HG03342 (cell line): ENCODE results near the gene MPHOSPH9.

ENCODE experiments used
- ATAC-seq: cut with Tn5 transposase; IDR thresholded peaks from one replicate; pipeline ENCODE4 v1.9.1; 2021; ENCODE audit warnings: mild to moderate bottlenecking, moderate library complexity; ENCODE audit not compliant: unreplicated experiment

The MPHOSPH9 gene

DNA sequence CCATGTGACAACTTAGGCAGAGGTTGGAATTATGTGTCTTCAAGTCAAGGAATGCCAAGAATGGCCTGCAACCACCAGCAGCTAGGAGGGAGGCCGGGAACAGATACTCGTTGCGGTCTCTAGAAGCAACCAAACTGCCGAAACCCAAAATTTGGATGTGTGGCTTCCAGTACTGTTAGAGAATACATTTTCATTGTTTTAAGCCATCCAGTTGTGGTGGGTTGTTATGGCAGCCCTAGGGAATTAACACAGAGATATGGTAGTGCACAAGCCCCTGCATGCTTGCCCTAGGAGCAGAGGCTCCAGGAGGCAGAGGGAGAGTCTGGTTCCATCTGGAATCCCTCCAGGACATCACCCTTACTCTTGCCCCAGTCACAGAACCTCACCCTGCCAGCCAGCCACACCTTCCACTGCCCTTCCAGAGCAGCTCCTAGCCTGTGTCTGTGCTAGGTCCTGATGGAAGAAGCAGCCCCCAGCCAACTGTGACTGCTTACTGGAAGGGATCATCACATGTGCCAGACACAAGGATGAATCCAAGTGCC is 101.6 kb downstream of the MPHOSPH9 start:
- no peak for ATAC-seq

DNA sequence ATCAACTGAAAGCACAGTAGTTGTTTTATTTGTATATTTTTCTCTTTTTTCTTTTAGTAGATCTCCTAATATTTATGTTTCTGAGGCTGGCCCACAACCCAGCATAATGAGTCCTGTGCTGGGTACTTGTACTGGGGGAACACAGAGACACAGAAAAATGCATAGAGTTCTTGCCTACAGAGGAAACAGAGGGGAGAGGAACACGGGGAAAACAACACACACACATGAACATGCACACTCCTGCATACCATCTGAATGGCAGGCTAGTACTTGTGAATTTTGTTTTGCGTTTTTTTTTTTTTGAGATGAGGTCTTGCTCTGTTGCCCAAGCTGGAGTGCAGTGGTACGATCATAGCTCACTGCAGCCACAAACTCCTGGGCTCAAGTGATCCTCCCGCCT is 103.3 kb downstream of the MPHOSPH9 start:
- ATAC-seq: no peak

DNA sequence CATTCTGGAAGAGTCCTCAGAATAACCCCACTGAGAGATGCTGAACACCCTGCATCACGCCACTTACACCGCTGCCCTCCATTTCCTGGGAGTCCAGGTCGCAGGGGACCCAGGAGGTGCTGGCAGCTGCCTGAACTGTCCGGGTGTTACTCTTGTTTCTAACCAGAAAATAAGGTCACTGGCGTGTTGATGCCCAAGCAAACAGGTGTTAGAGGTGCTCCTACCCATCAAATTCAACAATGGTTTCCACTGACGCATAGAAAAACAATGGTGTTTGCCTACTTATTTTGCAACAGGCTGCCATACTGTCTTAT is 105.8 kb downstream of the MPHOSPH9 start:
- ATAC-seq: no peak

DNA sequence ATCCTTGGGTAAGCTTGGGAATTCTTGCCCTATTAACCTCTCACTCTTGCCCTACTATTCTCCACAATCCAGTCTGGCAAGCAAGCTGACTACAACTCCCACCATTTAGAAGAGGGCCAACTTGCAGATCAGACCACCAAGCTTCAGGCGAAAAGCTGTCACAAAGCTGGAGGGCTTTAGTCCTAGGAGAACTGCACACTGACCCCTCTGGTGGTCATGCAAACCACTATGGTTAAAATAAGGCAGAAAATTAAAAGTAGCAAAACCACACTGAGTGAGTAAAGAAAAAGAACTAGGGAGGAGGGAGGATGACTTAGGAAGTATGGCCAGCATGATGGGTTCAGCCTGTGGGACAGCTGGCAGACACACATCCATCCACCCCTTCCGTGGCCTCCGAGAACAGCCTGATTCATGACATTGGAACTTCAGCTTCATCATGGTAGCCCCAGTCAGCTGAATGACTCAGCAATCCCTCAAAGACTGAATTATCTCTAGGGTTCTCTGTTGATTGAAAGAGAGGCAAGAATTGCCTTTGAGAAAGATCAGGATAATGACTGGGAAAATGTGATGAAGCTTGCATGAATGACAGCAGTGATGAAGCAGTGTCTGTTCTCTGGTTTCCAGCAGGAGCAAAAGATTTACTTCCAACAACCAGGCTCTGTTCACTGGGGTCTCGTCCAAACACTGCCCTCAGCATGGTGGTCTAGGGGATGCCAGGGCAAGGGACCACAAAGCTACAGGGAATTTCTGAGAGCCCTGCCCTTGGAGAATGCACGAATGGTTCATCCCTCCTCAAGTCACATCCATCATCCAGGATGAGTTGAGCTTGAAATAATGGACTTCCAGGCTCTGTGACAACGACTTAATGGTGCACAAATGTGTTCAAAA is 106.4 kb downstream of the MPHOSPH9 start:
- no peak for ATAC-seq

DNA sequence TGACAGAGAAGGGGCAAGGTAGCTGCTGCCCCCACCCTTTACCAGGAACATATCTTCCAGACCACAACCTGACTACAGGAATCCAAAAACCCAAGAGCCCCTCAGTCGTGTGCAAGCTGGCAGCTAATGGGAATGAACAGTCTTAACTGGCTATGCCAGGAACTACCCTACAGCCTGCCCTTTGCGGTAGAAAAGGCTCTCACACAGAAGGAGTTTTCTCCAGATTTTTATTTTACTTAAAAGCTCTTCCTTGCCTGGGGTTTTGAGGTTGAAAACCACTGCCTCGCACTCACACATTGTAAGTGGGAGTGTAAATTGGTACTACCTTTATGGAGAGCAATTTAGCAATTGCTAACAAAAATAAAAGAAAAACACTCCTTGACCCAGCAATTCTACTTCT is 110.3 kb downstream of the MPHOSPH9 start:
- no peak for ATAC-seq

DNA sequence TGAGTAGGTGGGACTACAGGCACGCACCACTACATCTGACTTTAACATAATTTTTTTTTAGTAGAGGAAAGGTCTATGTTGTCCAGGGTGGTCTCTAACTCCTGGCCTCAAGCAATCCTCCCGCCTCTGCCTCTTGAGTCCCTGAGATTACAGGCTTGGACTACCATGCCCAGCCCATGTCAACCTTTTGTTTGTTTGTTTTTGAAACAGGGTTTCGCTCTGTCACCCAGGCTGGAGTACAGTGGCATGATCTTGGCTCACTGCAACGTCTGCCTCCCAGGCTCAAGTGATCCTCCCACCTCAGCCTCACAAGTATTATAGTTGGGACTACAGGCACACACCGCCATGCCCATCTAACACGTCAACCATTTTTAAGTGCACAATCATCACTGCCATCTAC is 111.3 kb downstream of the MPHOSPH9 start:
- ATAC-seq: no peak

DNA sequence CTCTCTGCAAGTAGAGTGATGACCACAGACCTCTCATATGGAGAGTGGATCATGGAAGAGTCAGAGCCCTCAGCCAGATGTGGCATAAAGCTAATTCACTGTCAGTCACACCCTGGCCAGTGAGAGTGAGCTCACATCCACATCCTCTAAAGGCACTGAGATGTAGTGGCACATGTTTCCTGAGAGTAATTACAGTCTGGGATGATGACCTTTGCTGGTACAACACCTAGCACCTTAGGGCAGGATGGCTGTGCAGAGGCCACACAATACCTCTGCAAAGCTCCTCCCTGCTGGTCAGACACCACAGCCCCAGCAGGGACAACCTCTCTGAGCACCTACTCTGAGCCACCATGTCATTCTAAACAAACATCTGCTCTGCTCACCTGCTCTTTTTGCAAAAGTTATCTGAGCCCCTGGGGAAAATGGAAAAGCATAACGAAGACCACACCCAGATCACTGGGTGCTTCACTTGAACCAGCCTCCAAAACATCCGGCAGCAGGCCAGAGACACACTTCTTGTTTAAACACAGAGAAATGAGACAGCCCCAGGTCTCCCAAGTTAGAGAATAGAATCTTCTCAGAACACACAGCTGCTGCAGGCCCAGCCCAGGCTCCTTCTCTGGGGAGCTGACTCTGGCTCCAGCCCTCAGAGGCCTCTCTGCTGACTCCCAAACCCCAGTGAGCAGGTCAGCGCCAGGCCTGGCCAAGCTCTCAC is 112.3 kb downstream of the MPHOSPH9 start:
- ATAC-seq: peak; percentile 39

DNA sequence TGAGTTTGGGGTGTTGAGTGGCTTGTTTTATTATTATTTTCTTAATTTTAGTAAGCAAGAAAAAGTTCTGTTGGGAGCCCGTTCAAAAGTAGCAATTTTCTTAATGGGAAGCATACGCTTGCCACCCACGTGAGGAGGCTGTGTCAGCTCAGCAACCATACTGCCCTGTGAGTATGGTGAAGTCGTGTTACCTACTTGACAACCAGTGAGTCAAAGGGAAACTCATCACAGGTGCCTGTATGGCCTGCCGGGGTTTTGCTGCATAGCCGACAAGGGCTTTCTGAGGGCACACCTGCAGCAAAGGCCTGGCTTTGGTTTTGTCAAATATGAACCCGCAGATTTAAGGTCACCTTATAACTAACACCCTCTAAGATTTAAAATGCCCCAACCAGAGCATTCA is 113.1 kb downstream of the MPHOSPH9 start:
- peak; percentile 76 for ATAC-seq

DNA sequence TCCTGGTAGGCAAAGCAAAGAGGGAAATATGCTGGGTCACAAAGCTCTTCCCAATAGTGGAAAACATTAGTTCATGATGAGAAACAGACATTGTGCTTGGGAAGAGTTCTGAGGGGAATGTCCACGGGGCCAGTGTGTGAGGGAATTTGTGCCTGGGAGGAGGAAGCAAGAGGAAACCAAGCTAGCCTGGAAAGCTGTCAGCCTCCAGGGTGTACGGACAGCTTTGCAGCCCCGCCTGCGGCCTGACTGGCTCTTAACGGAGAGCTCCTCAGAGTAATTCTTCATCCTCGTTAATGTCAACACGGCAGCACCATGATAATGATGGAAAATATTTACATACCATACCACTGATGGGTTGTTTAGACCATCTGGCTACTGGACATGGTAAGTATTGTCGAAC is 114.4 kb downstream of the MPHOSPH9 start:
- ATAC-seq: no peak

DNA sequence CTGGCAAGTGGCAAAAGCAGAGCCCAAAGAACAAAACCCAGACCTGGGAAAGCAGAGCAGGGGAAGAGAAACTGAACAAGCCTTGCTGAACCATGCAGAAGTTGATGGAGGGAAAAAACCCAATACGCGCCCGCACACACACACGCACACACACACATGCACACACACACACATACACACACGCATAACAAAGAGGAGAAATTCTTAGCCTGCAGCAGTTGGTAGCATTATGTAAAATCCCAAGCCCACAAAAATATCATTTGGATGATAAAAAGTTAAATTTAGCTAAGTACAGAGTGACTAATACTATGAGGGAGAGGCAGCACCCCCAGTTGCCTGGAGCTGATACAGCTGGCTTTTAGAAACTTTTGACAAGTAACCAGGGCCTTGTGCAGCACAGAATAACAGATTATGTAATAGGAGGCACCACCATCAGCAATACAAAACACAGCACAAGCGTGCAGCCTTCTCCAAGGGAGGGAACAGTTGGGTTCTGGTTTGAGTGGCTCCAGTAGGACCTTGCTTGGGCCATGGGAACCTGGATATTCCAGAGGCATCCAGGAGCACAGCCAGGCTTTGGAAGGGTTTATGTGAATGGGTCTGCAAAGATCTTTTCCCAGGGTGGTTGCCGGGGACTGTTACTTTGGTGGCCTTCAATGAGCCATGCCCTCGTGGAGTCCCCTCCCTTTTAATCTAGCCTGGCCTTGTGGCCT is 117.4 kb downstream of the MPHOSPH9 start:
- ATAC-seq: no peak

DNA sequence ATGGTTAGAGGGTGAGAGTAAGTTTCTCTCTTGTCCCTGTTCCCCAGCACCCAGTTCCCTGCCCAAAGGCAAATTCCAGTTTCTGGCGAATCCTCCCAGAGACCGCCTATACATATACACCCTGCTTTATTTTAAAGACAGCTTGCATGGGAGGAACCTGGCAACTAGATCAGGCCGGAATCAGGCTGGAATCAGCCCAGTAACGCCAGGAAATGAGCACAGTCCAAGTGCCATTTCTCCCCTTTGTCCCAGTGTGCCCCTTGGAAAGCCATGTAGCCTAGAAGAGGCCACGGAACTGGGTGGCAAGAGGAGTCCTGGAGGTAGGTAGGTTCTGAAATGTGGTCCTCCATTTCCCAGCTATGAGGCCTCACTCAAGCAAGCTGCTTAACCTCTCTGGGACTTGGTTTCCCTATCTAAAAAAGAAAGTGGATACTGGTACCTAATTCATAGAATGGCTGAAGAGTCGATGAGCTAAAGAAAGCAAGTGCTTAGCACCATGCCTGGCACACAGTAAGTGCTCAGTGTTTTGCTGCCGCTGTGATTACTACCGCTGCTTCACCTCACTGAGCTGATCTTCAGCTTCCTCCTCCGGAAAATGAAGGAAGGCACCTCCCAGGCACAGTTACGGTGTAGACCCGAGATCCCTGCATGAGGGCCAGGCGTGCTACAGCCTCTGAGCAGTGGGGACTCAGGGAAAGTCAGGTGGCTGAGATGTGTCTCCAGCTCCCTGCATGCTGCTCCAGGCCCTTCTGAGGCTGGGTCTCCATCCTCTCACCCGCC is 118.4 kb downstream of the MPHOSPH9 start:
- no peak for ATAC-seq

DNA sequence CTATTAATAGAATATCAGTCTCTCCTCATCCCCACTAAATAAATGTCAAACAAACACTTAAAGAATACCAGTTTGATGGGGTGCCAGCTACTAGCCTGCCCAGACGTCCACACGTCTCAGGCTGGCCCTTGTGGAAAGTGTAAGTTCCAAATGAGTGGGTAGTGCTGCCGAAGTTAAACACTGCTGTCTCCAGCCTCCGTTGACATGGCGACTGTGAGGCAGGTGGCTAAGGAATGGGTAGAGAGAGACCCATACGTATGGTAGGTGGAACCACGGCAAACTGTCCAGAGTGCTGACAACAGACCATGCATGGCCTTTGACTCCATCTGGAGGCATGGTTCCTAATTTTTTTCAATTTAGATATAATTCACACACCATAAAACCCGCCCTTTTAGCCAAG is 119.9 kb downstream of the MPHOSPH9 start:
- ATAC-seq: no peak

DNA sequence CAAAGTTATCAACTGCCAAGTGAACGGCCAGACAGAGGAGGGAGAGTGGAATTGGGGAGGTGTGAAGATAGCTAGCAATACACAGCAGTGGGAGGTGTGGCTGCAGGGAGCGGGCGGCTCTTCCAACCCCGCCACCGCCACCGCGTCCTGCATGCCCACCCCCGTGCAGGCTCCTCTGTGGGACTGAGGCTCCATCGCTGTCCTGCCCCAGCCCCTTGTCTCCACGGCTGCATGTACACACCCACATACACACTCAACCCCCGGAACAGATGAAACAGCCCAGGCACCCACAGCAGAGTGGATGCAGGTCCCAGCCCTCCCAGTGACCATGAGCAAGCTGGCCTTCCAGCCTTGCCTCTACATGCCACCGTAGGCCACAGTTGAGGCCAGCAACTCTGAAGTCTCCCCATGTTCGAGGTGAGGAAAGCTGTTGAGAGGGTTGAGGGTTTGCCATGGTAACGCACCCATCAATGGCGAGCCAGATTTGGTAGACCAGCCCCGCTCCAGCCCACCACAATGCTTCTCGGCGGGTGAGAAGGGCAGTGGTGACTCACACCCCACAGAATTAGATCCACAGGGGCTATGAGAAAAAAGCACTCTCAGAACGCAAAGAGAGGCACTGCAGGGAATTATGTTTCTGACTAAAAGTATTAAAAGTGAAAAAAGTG is 121.3 kb downstream of the MPHOSPH9 start:
- no peak for ATAC-seq

DNA sequence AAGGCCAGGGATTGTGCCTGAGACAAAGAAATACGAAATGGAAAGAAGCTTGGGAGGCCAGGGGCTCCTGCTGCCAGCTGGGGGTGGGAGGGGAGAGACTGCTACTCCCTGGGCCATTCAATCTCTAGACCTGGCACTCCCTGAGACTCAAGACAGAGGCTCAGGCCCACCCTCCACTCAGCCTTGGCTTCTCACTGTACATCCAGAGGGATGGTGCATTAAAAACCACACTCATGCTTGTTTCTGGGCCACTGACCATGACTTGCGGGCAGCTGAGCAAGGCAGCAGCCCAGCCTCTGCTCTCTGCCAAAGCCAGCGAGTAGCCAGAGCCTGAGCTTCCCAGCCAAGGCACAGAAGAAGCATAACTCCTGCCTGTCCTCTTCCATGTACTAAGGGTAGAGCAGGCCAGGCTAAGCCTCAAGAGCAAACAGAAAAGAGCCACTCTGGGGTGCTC is 123.6 kb downstream of the MPHOSPH9 start:
- no peak for ATAC-seq

DNA sequence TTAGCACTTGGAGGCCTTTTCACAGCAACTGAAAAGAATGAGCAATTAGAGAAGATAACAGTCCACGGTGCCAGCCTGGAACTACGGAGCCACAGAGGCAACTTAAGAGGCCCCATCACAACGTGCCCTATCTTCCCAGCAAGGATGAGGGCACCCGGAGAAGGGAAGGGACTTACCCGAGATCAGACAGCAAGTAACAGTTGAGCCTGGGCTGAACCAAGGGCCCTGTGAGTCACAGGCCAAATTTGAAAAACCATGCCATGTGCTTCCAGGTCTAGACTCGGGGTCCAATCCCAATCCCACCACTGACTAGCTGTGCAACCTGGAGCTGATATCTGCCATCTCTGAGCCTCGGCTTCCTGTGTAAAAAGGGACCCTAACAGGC is 124.3 kb downstream of the MPHOSPH9 start:
- no peak for ATAC-seq

DNA sequence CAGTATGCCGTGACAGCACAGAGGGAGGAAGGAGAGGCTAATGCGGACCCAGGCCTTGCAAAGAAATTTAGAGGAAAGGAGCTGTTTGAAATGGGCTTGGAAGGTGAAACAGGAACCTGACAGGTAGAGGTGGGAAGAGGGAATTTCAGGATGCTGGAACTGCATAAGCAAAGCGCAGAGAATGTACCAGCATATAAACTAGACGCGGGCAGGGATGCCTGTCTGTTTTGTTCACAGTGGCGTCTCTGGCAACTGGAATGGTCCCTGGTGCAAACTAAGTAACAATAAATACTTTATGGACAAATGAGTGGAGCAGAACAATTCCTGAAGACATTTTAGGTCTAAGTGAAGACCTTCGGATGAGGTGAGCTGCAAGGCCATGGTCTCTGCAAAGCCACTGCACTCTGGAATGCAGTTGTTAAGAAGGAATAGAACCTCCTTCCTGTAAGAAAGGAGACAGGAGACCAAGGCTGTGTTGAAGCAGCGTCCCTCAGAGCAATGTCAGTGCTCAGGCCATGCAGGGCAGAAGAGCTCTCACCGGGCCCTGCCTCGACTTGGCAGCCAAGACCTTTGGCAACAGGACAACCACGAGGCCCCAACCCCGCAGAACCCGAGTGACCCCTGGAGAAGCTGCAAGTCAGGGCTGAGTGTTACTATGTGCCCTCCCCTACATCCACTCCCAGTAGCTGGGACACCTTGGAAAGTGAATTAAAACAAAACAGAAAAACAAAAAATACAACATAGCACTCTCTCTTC is 124.8 kb downstream of the MPHOSPH9 start:
- ATAC-seq: no peak

DNA sequence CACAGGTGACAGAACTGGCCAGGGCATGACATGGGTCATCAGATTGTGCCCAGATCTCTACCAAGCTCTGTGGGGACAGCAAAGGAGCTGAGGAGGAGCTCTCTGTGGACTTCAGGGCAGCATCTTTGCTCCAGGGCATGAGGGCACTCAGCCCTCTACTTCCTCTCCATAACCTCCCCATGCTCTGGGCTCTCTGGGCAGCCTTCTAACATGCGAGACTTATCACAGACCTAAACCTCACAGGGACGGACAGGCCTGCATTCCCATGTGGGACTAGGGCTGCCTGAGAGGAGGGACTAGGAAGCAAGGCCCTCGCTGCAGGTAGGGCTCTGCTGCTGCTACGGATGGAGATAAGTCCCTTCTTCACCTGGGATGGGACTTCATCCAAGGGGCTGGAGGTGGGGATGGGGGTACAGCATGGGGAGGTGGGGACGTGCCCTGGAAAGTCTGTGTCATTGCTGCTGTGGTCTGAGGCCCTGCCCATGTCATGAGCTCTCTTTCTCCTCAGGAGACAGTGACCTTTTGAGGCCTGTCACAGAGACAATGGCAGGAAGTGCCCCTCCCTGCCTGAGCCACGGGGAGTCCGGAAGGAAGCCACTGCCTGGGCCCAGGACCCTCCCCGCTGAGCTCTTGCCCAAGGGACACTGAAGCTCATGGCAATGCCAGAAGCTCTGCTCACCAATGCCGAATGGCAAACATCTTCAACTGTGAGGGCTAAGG is 126.1 kb downstream of the MPHOSPH9 start:
- ATAC-seq: no peak

DNA sequence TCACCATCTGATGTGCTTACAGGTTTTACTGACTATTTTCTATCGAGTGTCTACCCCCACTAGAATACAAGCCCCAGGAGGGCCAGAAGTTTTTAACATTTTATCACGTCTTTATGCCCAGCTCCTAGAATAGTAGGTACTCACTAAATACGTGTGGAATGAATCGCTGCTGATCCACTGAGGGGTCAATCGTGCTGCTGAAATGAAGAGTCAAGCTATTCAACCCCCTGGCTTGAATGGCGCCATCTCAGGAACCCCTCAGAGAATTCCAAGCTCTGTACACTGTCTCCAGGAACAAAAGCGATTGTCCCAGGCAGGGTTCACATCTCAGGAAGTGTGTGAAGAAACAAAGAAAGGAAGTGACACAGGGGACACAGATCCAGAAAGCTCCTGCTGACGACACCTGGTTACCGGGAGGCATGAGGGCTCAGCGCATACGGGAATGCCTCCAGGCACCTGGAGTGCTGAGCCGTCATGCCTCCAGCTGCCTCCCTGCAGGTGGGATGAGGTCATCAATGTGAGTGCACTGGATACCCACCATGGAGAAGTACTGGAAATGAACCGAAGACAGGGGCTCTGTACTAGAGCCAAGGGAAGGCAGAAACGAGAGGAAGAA is 127.6 kb downstream of the MPHOSPH9 start:
- no peak for ATAC-seq
